Upper lobe of right lung (tissue), 1 donor: ENCODE results near the gene DOC2B. TPM values are rescaled to one million over a fixed set of nuclear protein-coding genes. Genes with fewer than 3 reads are reported as not detected.
A peak's percentile ranks its signal among the peaks of the same experiment; 100 is the strongest.

ENCODE experiments used
- ATAC-seq: fragments of 200-7000 bp; cut with Tn5 transposase; one replicate; pipeline ENCODE4 v1.9.1; 2020; ENCODE audit warnings: mild to moderate bottlenecking, moderate library complexity
- DNase-seq: peaks from one replicate; pipeline ENCODE4 v3.0.0-alpha.2; 2020
- H3K27ac ChIP-seq: fragments of 200-600 bp; one replicate; pipeline ENCODE4 v1.8.0; 2022
- H3K27me3 ChIP-seq: fragments of 200-600 bp; one replicate; pipeline ENCODE4 v1.8.0; 2022; ENCODE audit warnings: mild to moderate bottlenecking
- H3K36me3 ChIP-seq: fragments of 200-600 bp; one replicate; pipeline ENCODE4 v1.8.0; 2022
- H3K4me1 ChIP-seq: fragments of 200-600 bp; one replicate; pipeline ENCODE4 v1.8.0; 2022
- H3K4me3 ChIP-seq: fragments of 200-600 bp; one replicate; pipeline ENCODE4 v1.8.0; 2022; ENCODE audit warnings: mild to moderate bottlenecking
- H3K9me3 ChIP-seq: fragments of 200-600 bp; one replicate; pipeline ENCODE4 v1.8.0; 2022
- CTCF ChIP-seq: fragments of 200-600 bp; IDR thresholded peaks from one replicate; pipeline ENCODE4 v1.8.0; 2022; ENCODE audit warnings: antibody characterized with exemption
- intact Hi-C: fragments of 100-400 bp; cut with DNase I; formaldehyde crosslinking; loops from one replicate; pipeline ENCODE4 v1.11.0; 2022
- total RNA-seq: library from RNA; stranded (reverse); fragmentation: NEBNext Ultra II Directional; extraction: Animal tissue kit (Norgen Biotek cat#: 25700); gene quantifications from one replicate; pipeline ENCODE4 v1.2.1, GENCODE V29; 2021
- donor health status: DM: no; HTN: yes; CAD: no; lungs with severe emphysema.

Gene DOC2B
- total RNA-seq, 1 donor from 2014 or later: 13.7 TPM

DNA sequence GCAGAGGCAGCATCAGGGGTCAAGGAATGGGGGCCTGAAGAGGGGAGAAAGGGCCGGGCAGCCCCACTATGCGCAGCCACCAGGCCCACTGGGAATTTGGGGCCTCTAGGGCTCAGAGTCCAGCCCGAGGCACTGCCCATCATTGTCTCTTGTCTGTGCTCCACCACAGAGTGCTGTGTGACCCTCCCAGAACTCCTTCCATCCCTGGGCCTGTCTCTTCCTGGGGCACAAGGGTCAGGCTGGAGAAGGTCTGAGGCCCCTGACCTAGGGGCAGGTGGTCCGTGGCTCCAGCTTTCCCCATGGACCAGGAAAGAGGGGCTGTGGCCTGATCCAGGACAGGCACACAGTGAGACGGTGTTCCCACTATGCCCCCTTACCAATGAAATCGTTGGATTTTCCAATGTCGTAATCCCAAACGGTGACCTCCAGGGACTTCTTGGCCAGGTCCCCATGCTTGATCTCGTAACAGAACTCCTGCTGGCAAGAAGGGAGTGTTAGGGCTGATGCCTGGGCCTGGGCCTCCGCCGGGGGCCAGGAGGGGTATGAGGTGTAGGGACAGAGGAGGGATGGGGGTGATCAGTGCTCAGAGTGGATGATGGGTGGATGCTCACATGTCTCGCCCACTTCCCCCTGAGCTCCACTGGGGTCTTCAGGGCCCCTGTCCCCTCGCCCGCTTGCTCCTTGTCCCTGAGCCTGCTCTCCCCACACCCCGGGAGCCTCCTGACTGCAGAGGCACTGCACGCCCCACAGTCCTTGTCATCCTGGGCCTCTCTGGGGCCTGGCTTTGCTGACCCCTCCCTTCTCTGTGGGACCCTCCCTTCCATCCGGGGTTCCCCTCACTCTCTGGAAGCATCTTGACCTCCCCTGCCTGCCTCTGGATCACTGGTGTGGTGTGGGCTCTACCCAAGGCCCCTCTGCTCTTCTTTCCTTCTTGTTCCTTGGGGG, 33.4 kb downstream of the DOC2B start:
- no peak overlapping the region for H3K4me3 ChIP-seq
- H3K27me3 ChIP-seq: no peaks in the 10 kb centered on the region
- no peaks in the 10 kb centered on the region for H3K9me3 ChIP-seq
- intact Hi-C loops: no loop called here
- H3K36me3 ChIP-seq: no peaks in the 10 kb centered on the region
- no peak overlapping the region for H3K27ac ChIP-seq
- DNase-seq: peak; percentile 56
- TF ChIP-seq CTCF: no peak
- H3K4me1 ChIP-seq: no peaks in the 10 kb centered on the region
- no peak for ATAC-seq

- Histone ChIP-seq H3K4me1 (no peaks in the 10 kb centered on the region), H3K4me3 (no peak overlapping the region), H3K27ac (no peak overlapping the region), H3K9me3 (no peaks in the 10 kb centered on the region), H3K36me3 (no peaks in the 10 kb centered on the region), H3K27me3 (no peaks in the 10 kb centered on the region)
- DNase-seq: peak; percentile 65
- no peak for TF ChIP-seq CTCF
- intact Hi-C loops: no loop called here
- no peak for ATAC-seq
These were observed 34.3 kb downstream of the DOC2B start for GRCh38 chr17:146983-147761.

GRCh38 chr17:146546-146945, 34.9 kb downstream of the DOC2B start:
- DNase-seq: peak; percentile 48
- H3K9me3 ChIP-seq: no peaks in the 10 kb centered on the region
- no peak overlapping the region for H3K4me3 ChIP-seq
- intact Hi-C loops: no loop called here
- H3K27ac ChIP-seq: no peak overlapping the region
- no peaks in the 10 kb centered on the region for H3K36me3 ChIP-seq
- no peaks in the 10 kb centered on the region for H3K27me3 ChIP-seq
- no peaks in the 10 kb centered on the region for H3K4me1 ChIP-seq
- no peak for ATAC-seq
- TF ChIP-seq CTCF: no peak

DNA sequence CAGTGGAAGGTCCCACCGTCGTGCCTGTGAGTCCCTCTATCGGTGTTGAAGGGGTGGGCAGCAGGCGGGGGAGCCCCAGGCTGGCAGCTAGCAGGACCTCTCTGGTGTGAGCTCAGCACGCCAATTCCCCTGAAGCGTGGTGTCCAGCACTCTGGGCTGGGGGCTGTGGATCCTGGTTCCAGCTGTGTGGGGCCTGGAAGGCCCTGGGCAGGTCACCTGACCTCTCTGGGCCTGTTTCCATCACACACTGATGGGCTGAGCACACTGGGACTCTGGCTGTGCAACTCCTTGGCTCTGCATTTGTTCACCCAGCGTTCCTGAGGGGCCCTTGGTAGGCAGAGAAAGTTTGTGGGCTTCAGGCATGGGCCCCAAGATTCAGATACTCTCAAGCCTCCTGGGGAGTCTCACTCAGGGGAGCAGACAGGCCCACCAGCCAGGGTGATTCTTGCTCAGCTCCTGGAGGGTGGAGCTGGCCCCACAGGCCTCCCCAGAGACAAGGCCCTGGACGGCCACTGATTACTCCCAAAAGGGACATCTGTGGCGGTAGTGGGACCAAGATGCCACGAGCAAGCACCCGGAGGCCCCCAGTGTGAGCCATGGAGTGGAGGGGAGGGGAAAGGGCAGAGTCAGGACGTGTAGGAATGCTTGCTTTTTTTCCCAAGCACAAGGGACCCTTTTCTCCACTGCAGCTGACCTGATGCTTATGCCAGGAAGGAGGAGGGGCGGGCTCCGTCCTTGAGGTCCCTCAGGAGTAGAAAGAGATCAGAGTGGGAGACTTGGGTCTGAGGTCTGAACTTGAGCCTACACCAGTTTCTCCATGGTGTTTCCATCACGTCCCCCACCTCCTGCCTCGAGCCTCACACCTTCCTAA, 35.5 kb downstream of the DOC2B start:
- H3K27me3 ChIP-seq: no peaks in the 10 kb centered on the region
- no peaks in the 10 kb centered on the region for H3K4me1 ChIP-seq
- peak; percentile 59 for DNase-seq
- no peak for TF ChIP-seq CTCF
- no peaks in the 10 kb centered on the region for H3K36me3 ChIP-seq
- no peak for ATAC-seq
- H3K4me3 ChIP-seq: no peak overlapping the region
- H3K9me3 ChIP-seq: no peaks in the 10 kb centered on the region
- H3K27ac ChIP-seq: no peak overlapping the region
- intact Hi-C loops: no loop called here

DNA sequence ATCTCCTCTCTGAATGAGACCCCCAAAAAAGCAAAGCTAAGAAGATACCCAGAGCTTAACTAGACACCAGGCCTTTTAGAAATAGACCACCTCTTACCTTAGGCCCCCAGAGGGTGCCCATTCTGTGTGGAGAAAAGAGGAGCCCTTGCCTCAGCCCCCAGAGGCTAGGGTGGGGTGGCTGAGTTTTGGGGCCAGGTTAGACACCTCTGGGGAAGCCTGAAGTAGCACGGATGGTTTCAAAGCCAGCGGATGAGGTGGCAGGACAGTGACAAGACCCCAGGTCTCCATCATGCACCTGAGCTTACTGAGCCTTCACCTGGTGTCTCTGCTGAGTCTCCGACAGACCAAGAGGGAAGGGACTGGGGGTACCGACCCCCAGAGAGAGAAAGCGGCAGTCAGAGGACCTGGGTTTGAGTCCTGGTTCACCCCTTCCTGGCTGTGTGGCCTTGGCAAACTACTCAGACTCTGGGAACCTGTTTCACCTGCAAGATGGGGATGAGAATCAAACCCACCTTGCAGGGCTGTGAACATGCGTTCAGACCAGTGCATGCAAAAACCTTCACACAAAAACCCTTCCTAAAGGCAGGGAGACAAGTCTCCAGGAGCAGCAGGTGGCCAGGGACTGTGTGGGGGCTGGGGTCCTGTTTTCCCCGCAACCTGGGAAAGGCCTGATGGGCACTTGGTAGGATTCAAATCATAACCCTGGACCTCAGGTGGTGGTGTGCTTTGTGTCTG, 36.3 kb downstream of the DOC2B start:
- Histone ChIP-seq H3K4me1 (no peaks in the 10 kb centered on the region), H3K27ac (no peak overlapping the region), H3K9me3 (no peaks in the 10 kb centered on the region), H3K27me3 (no peaks in the 10 kb centered on the region), H3K36me3 (no peaks in the 10 kb centered on the region), H3K4me3 (no peak overlapping the region)
- intact Hi-C loops: no loop called here
- DNase-seq (peak; percentile 25), ATAC-seq (no peak)
- TF ChIP-seq CTCF: no peak
